Measurements from ENCODE around the gene AUNIP. TPM values are rescaled to one million over a fixed set of nuclear protein-coding genes. Genes with fewer than 3 reads are reported as not detected.

Gene AUNIP
- total and polyA plus RNA-seq, 2 of the 8 experiments (the other 6 are each of a cell fraction or from before 2014, with no cell fraction given), result 18.6 to 23.2 TPM

GRCh38 chr1:25864434-25864833 lies 5.2 kb upstream of the AUNIP start:
- H3K23me2 ChIP-seq (ENCODE audit: low read depth, low read length), result peaks cover 5% of the 10 kb centered on the region
- H3K4me2 ChIP-seq (ENCODE audit: insufficient read depth in 1 of 2, low read depth in 2 of 2, low read length in 2 of 2), result no peak overlapping the region
- no peak overlapping the region for H2BK20ac ChIP-seq (ENCODE audit: low read length)
- H3K79me2 ChIP-seq (ENCODE audit: control insufficient read depth in 1 of 2, insufficient read depth in 2 of 2, low read length in 2 of 2), result no peaks in the 10 kb centered on the region
- H2AK5ac ChIP-seq (ENCODE audit: low read depth, low read length), result no peak overlapping the region
- H3K27me3 ChIP-seq (replicated peaks in 1 of 4; ENCODE audit: control insufficient read depth in 3 of 4, extremely low read depth in 1 of 4, insufficient read depth in 3 of 4, low read length in 3 of 4), result no peaks in the 10 kb centered on the region
- H3K79me1 ChIP-seq (ENCODE audit: low read depth, low read length), result no peaks in the 10 kb centered on the region
- H3K9ac ChIP-seq (replicated peaks in 1 of 4; ENCODE audit: extremely low read depth in 1 of 4, low read depth in 3 of 4, low read length in 3 of 4), result no peak overlapping the region
- H3K36me3 ChIP-seq (ENCODE audit: control insufficient read depth in 2 of 4, insufficient read depth in 4 of 4, low read length in 3 of 4), result peaks cover 0 to 8% (median 1%) of the 10 kb centered on the region in 4 experiments; a peak in 3 of 8 replicates
- no peak overlapping the region for H2BK12ac ChIP-seq (ENCODE audit: low read depth, low read length)
- no peak overlapping the region for H2BK120ac ChIP-seq (replicated peaks; ENCODE audit: low read depth, low read length)
- peaks cover 3 to 12% (median 7%) of the 10 kb centered on the region in 4 experiments for H3K4me1 ChIP-seq (replicated peaks in 1 of 4; ENCODE audit: control insufficient read depth in 3 of 4, insufficient read depth in 4 of 4, low read length in 3 of 4)
- H3K18ac ChIP-seq (ENCODE audit: extremely low read depth, low read length), result no peak overlapping the region
- H3K4ac ChIP-seq (replicated peaks; ENCODE audit: insufficient read length, low read depth, low read length), result no peak overlapping the region
- DNase-seq (ENCODE audit: low read depth in 1 of 2, low spot score in 2 of 2), result no peak
- no peak overlapping the region for H3K56ac ChIP-seq (replicated peaks; ENCODE audit: insufficient read length, low read depth, low read length)
- no peak overlapping the region for H2AFZ ChIP-seq (ENCODE audit: low read length)
- H3K27ac ChIP-seq (ENCODE audit: low read depth, low read length), result no peak overlapping the region
- H3K14ac ChIP-seq (ENCODE audit: insufficient read length), result no peak overlapping the region
- H4K5ac ChIP-seq (ENCODE audit: insufficient read length, low read depth, low read length), result no peak overlapping the region
- H3K4me3 ChIP-seq (ENCODE audit: extremely low read depth in 1 of 4, insufficient read depth in 2 of 4, low read depth in 3 of 4, low read length in 4 of 4), result no peak overlapping the region
- H2BK5ac ChIP-seq (ENCODE audit: low read depth, low read length), result no peak overlapping the region
- ChIA-PET CTCF (ENCODE audit: partially characterized antibody) (interaction anchor here (0.6 to 1.5 kb wide), 6 partner anchors 15 to 1834 kb away, joined by 3 to 7 read pairs (median 4); no protein-coding TSS in a partner anchor), POLR2A (ENCODE audit: partially characterized antibody) (interaction anchor here (1.1 to 1.3 kb wide), 2 partner anchors 11 to 24 kb away, joined by 4 to 5 read pairs; partner anchors contain the start of gene PAQR7)
- 96% methylated on average over 3 of the region's 3 CpGs; no CpG with 5 or more reads in 1 of the 2 experiments for WGBS, 2 experiments (ENCODE audit: extremely low coverage in 1 of 2, insufficient coverage in 1 of 2, insufficient read length in 1 of 2, insufficient replicate concordance in 2 of 2, low coverage in 1 of 2, low lambda C conversion rate in 2 of 2, missing lambda C conversion rate in 1 of 2)
- H4K91ac ChIP-seq (replicated peaks; ENCODE audit: insufficient read length, low read length), result no peak overlapping the region
- no peak overlapping the region for H2BK15ac ChIP-seq (ENCODE audit: low read length)
- peaks cover 0 to 1% of the 10 kb centered on the region in 2 experiments for H4K20me1 ChIP-seq (replicated peaks in 1 of 2; ENCODE audit: control insufficient read depth in 1 of 2, insufficient read depth in 2 of 2, low read length in 2 of 2)
- H3K23ac ChIP-seq (ENCODE audit: insufficient read length), result no peak overlapping the region
- FAIRE-seq, result no peak
- H3K9me3 ChIP-seq (ENCODE audit: insufficient read depth in 2 of 2, low read depth in 1 of 2, low read length in 1 of 2), result no peaks in the 10 kb centered on the region
- no peak overlapping the region for H4K8ac ChIP-seq (ENCODE audit: extremely low read depth, insufficient read depth, low read length)
- TF ChIP-seq, protein P1, sequence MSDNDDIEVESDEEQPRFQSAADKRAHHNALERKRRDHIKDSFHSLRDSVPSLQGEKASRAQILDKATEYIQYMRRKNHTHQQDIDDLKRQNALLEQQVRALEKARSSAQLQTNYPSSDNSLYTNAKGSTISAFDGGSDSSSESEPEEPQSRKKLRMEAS (IDR thresholded peaks at IDR 0.05), result no peak
- TF ChIP-seq RAD21 (IDR thresholded peaks at IDR 0.05 in 1 of 2, conservative IDR thresholded peaks at IDR 0.05 in 1 of 2; ENCODE audit: low read depth in 2 of 2, low read length in 2 of 2), result no peak
- no peak for TF ChIP-seq SIN3A (conservative IDR thresholded peaks at IDR 0.05 in 1 of 2, IDR thresholded peaks at IDR 0.05 in 1 of 2; ENCODE audit: low read depth in 1 of 2, low read length in 2 of 2)
- TF ChIP-seq TAF1 (IDR thresholded peaks at IDR 0.05; ENCODE audit: low read depth, low read length), result no peak
- TF ChIP-seq JUN (IDR thresholded peaks at IDR 0.05; ENCODE audit: low read depth, low read length), result no peak
- TF ChIP-seq GTF2F1 (IDR thresholded peaks at IDR 0.05; ENCODE audit: borderline replicate concordance, low read depth, low read length), result no peak
- no peak for TF ChIP-seq SRF (IDR thresholded peaks at IDR 0.05; ENCODE audit: low read depth, low read length)
- TF ChIP-seq MAFK (IDR thresholded peaks at IDR 0.05; ENCODE audit: low read depth, low read length), result no peak
- TF ChIP-seq GABPA (IDR thresholded peaks at IDR 0.05; ENCODE audit: borderline replicate concordance, insufficient read depth, low read length), result no peak
- no peak for TF ChIP-seq SIX5 (IDR thresholded peaks at IDR 0.05; ENCODE audit: low read depth, low read length)
- no peak for TF ChIP-seq CEBPB (IDR thresholded peaks at IDR 0.05; ENCODE audit: low read depth, low read length)
- TF ChIP-seq ASH2L (IDR thresholded peaks at IDR 0.05; ENCODE audit: low read length), result no peak
- TF ChIP-seq CHD1 (IDR thresholded peaks at IDR 0.05; ENCODE audit: low read depth, low read length), result no peak
- no peak for TF ChIP-seq BACH1 (IDR thresholded peaks at IDR 0.05; ENCODE audit: low read length)

All from H1 (cell line).